Pancreas (tissue), 10 donors: ENCODE results near the gene DERL2. TPM values are rescaled to one million over a fixed set of nuclear protein-coding genes. Genes with fewer than 3 reads are reported as not detected.
"Not testable (repeated sequence)": the region's sequence is repeated elsewhere in the genome, so short reads cannot be mapped to it uniquely, and the experiment has no call there.

Source experiments
- ATAC-seq, 4 donors: fragments of 200-7000 bp; cut with Tn5 transposase; one replicate each; pipeline versions ENCODE4 v1.8.0 to v1.9.1; 2020; ENCODE audit warnings: mild to moderate bottlenecking in 4 of 4, moderate library complexity in 4 of 4
- DNase-seq, 6 donors: peaks; one replicate each; pipeline ENCODE4 v3.0.0-alpha.2; 2020
- FAIRE-seq: peaks from 2 replicates; lab custom pipeline; 2012; peaks lifted over from hg19 to GRCh38; lab: Jason Lieb, UNC
- H3K27ac ChIP-seq, 4 donors: fragments of 200-600 bp; sonication (generic); 1 replicate in 3 of 4; 2 replicates in 1 of 4; pipeline versions ENCODE4 v1.5.0 to v1.8.0; 2020
- H3K27me3 ChIP-seq, 4 donors: fragments of 200-600 bp; one replicate each; pipeline ENCODE4 v1.8.0; 2021
- H3K36me3 ChIP-seq, 3 donors: fragments of 200-600 bp; sonication (generic) in 1 of 3; one replicate each; pipeline versions ENCODE4 v1.5.0 to v1.8.0; 2020 to 2021
- H3K4me1 ChIP-seq, 3 donors: fragments of 200-600 bp; one replicate each; pipeline ENCODE4 v1.8.0; 2021
- H3K4me3 ChIP-seq, 4 donors: fragments of 200-600 bp; sonication (generic) in 2 of 4; one replicate each; pipeline versions ENCODE4 v1.5.0 to v1.8.0; 2020 to 2021
- H3K9me3 ChIP-seq, 4 donors: fragments of 200-600 bp; one replicate each; pipeline ENCODE4 v1.8.0; 2021
- WGBS, 2 donors: extraction: QIAGEN DNeasy Blood & Tissue Kit; methylation state at CpG; one replicate each; pipeline ENCODE4 v1.1.7; 2013; 5-methylcytosine and 5-hydroxymethylcytosine counted together
- intact Hi-C, 3 donors: fragments of 100-400 bp; cut with DNase I; formaldehyde crosslinking; loops; one replicate each; pipeline versions ENCODE4 v1.11.1 to v1.14.2; 2022
- polyA plus RNA-seq, 2 donors: library from polyadenylated mRNA; stranded (reverse); fragments of 200-250 nt; gene quantifications; one replicate each; pipeline ENCODE4 v1.2.3, GENCODE V29; 2013
- total RNA-seq, 6 donors: library from RNA; stranded (reverse); fragmentation: NEBNext Ultra II Directional in 4 of 6; extraction: Animal tissue kit (Norgen Biotek cat#: 25700) in 4 of 6; gene quantifications; one replicate each; pipeline versions ENCODE4 v1.2.1 to v1.2.4, GENCODE V29; 2021 to 2023
- TF ChIP-seq, protein P1 (sequence below), 4 donors: fragments of 200-600 bp; sonication (generic) in 3 of 4; IDR thresholded peaks; one replicate each; pipeline versions ENCODE4 v1.5.0 to v1.8.0; 2021; ENCODE audit warnings: antibody characterized with exemption in 4 of 4
- donor health status: healthy with polysubstance abuse.
- donor health status: DM: no; HTN: no; CAD: no; lungs with moderate emphysema.
- donor health status: DM: no; HTN: no; CAD: no.
- donor health status: control.
- donor health status: control.
- donor health status: Bipolar disorder and iron deficiency.
- donor health status: DM: yes; HTN: yes; CAD: no.
- donor health status: DM: no; HTN: no; CAD: no.
- donor health status: DM: no; HTN: no; CAD: no.
- donor health status: DM: yes; HTN: yes; CAD: no.

The DERL2 gene
- total and polyA plus RNA-seq, 8 donors: 44.8 to 77.6 (median 50.1) TPM

DNA sequence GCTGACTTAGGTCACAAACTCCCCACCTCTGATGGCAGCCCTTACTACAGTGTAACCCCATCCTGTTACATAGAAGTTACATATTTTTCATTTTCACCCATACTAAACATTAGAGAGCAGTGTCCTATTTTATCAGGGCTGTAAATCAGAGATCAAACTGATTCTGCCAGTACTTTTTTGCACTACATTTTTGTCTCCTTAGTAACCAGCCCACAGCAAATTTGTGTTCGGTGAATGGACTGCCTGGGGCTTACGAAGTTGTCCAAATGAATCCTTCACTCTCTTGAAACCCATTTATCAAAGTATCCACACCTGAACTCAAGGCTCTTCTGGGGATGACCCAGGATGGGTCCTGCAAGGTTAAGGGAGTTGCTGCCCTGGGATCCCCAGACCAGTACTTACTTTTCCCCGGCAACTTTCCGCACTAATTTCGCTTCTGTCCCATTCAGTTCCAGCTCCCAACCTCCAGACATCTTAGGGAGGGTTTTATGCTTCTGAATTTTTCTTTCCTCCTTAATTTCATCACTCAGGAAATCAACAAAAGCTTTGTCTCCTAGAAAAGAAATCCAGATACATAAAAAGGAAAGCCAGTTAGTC is 48.2 kb downstream of the DERL2 start:
- WGBS, 2 donors: 33 to 45% methylated on average over 5 of the region's 5 CpGs
- H3K9me3 ChIP-seq: no peaks in the 10 kb centered on the region
- intact Hi-C loops: no loop called here
- DNase-seq: no peak
- no peak for FAIRE-seq
- TF ChIP-seq, protein P1, sequence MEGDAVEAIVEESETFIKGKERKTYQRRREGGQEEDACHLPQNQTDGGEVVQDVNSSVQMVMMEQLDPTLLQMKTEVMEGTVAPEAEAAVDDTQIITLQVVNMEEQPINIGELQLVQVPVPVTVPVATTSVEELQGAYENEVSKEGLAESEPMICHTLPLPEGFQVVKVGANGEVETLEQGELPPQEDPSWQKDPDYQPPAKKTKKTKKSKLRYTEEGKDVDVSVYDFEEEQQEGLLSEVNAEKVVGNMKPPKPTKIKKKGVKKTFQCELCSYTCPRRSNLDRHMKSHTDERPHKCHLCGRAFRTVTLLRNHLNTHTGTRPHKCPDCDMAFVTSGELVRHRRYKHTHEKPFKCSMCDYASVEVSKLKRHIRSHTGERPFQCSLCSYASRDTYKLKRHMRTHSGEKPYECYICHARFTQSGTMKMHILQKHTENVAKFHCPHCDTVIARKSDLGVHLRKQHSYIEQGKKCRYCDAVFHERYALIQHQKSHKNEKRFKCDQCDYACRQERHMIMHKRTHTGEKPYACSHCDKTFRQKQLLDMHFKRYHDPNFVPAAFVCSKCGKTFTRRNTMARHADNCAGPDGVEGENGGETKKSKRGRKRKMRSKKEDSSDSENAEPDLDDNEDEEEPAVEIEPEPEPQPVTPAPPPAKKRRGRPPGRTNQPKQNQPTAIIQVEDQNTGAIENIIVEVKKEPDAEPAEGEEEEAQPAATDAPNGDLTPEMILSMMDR (IDR thresholded peaks at IDR 0.05): no peak
- H3K36me3 ChIP-seq: peaks cover 0 to 28% (median 6%) of the 10 kb centered on the region in 3 donors
- H3K27me3 ChIP-seq: no peaks in the 10 kb centered on the region
- no peak for ATAC-seq
- peak overlapping the region; percentile 80 to 100 (median 94) for H3K4me3 ChIP-seq
- peaks cover 6 to 11% (median 6%) of the 10 kb centered on the region in 3 donors for H3K4me1 ChIP-seq
- peak overlapping the region in 1 of 4 donors; percentile 80 for H3K27ac ChIP-seq

DNA sequence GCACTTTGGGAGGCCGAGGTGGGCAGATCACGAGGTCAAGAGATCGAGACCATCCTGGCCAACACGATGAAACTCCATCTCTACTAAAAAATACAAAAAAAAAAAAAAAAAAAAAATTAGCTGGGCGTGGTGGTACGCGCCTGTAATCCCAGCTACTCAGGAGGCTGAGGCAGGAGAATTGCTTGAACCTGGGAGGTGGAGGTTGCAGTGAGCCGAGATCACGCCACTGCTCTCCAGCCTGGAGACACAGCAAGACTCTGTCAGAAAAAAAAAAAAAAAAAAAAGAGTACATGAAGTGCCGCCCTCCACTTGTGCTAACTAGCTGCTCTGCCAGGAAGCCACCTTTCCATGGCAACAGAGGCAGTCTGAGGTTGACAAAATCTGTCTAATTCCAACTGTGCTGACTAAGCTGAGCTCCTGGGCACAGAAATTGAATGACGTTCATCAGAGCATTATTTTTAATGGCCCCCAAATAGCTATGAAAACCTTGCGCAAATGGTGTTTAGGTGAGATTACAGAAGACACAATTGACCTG is 50.1 kb downstream of the DERL2 start:
- ATAC-seq: peak in 1 of 4 donors; percentile 3
- DNase-seq, FAIRE-seq, H3K9me3 ChIP-seq, H3K27me3 ChIP-seq, H3K27ac ChIP-seq, H3K4me3 ChIP-seq, intact Hi-C loops: not testable (repeated sequence)
- H3K36me3 ChIP-seq: peaks cover 0 to 47% (median 12%) of the 10 kb centered on the region in 3 donors
- peaks cover 6 to 11% (median 6%) of the 10 kb centered on the region in 3 donors for H3K4me1 ChIP-seq
- WGBS, 2 donors: 84 to 90% methylated on average over 6 to 12 of the region's 12 CpGs

DNA sequence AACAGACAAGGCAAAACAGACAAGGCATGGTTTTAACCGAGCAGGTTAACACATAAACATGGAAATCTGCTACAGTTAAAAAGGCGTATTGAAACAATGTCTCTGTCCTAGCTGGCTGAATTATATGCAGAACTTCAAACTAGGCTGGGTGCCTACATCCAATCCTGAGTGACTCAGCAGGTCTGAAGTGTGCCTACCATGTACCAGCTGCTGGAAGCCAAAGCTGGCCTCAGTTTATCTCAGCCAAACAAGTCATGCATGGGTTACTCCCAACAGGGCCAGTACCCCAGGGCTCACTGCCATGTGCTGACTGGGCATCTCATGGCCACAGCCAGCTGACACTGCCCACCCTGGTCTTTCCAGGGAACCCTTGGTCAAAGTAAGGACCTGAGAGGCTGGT is 51.0 kb downstream of the DERL2 start:
- no peak for DNase-seq
- no peak overlapping the region for H3K27ac ChIP-seq
- peaks cover 0 to 53% (median 12%) of the 10 kb centered on the region in 3 donors for H3K36me3 ChIP-seq
- ATAC-seq: no peak
- H3K9me3 ChIP-seq: no peaks in the 10 kb centered on the region
- no peak for FAIRE-seq
- TF ChIP-seq, protein P1 (IDR thresholded peaks at IDR 0.05): no peak
- peaks cover 6 to 11% (median 6%) of the 10 kb centered on the region in 3 donors for H3K4me1 ChIP-seq
- intact Hi-C loops: no loop called here
- no peak overlapping the region for H3K4me3 ChIP-seq
- no peaks in the 10 kb centered on the region for H3K27me3 ChIP-seq
- 93 to 96% methylated on average over 2 of the region's 2 CpGs for WGBS, 2 donors

DNA sequence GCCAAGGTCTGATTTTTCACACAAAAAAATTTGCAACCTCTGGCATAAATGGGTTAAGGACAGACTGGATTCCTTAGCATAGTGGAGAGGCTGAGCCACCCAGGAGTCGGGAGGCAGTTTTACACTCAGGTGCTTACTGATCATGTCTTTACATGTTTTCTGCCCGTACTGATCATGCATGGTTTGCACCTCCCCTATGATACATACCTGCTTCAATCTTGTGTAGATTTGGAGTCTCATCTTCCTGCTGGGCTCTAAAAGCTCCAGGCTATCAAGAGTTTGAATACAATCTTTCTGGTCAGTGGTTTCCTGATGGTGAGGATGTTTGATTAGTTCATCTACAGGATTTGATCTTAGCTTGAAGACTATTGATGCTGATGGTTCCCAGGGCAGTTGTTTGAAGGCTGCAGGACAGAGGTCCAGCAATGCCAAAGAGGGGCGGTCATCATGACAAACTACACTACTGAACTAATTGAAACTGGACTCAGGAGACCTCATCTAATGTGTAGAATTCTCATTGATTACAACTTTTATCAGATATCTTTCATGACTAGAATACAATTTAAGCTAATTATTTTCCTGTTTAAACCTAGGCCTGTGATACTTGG is 53.9 kb downstream of the DERL2 start:
- intact Hi-C loops: no loop called here
- FAIRE-seq: no peak
- Histone ChIP-seq H3K4me3 (no peak overlapping the region), H3K36me3 (peaks cover 0 to 75% (median 12%) of the 10 kb centered on the region in 3 donors), H3K4me1 (no peaks in the 10 kb centered on the region), H3K9me3 (no peaks in the 10 kb centered on the region), H3K27me3 (no peaks in the 10 kb centered on the region), H3K27ac (no peak overlapping the region)
- DNase-seq: no peak
- TF ChIP-seq, protein P1 (IDR thresholded peaks at IDR 0.05): no peak
- WGBS, 2 donors: 70 to 73% methylated on average over 3 of the region's 3 CpGs
- no peak for ATAC-seq

DNA sequence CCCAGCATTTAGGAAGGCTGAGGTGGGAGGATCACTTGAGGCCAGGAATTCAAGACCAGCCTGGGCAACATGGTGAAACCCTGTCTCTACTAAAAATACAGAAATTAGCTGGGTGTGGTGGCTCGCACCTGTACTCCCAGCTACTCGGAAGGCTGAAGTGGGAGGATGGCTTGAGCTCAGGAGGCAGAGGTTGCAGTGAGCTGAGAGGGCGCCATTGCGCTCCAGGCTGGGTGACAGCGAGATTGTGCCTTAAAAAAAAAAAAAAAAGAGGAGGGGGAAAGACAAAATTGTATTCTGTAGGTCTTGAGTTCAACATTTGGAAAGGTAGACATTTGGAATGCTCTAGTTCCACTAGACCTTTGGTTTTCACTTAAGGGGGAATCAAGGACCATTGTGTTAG is 54.7 kb downstream of the DERL2 start:
- WGBS, 2 donors: 78 to 81% methylated on average over 5 of the region's 5 CpGs
- H3K9me3 ChIP-seq, H3K4me3 ChIP-seq, FAIRE-seq, H3K27ac ChIP-seq, intact Hi-C loops, H3K27me3 ChIP-seq, DNase-seq, ATAC-seq, H3K4me1 ChIP-seq: not testable (repeated sequence)
- H3K36me3 ChIP-seq: peaks cover 0 to 82% (median 13%) of the 10 kb centered on the region in 3 donors
